ENCODE results near the gene POLN.

The POLN gene

GRCh38 chr4:2080429-2081300, 161.3 kb downstream of the POLN start:
- Histone ChIP-seq H3K9me3 (ENCODE audit: severe bottlenecking) (no peaks in the 10 kb centered on the region), H3K36me3 (no peaks in the 10 kb centered on the region), H3K27me3 (ENCODE audit: insufficient read depth, low read depth, severe bottlenecking) (no peaks in the 10 kb centered on the region), H3K4me3 (ENCODE audit: low read depth, low read length) (no peak overlapping the region), H3K27ac (no peak overlapping the region)
- DNase-seq = peak; percentile 4
- no peak for TF ChIP-seq CTCF (IDR thresholded peaks at IDR 0.05; ENCODE audit: low read depth, low read length)

GRCh38 chr4:2079926-2080325, 162.0 kb downstream of the POLN start:
- TF ChIP-seq CTCF (IDR thresholded peaks at IDR 0.05; ENCODE audit: low read depth, low read length) = no peak
- Histone ChIP-seq H3K4me3 (ENCODE audit: low read depth, low read length) (no peak overlapping the region), H3K27ac (no peak overlapping the region), H3K36me3 (no peaks in the 10 kb centered on the region), H3K9me3 (ENCODE audit: severe bottlenecking) (no peaks in the 10 kb centered on the region), H3K27me3 (ENCODE audit: insufficient read depth, low read depth, severe bottlenecking) (no peaks in the 10 kb centered on the region)
- no peak for DNase-seq

GRCh38 chr4:2079006-2079405, 162.9 kb downstream of the POLN start:
- Histone ChIP-seq H3K36me3 (no peaks in the 10 kb centered on the region), H3K9me3 (ENCODE audit: severe bottlenecking) (no peaks in the 10 kb centered on the region), H3K4me3 (ENCODE audit: low read depth, low read length) (no peak overlapping the region), H3K27me3 (ENCODE audit: insufficient read depth, low read depth, severe bottlenecking) (no peaks in the 10 kb centered on the region), H3K27ac (no peak overlapping the region)
- no peak for TF ChIP-seq CTCF (IDR thresholded peaks at IDR 0.05; ENCODE audit: low read depth, low read length)
- no peak for DNase-seq

GRCh38 chr4:2078584-2078983, 163.3 kb downstream of the POLN start:
- no peak overlapping the region for H3K27ac ChIP-seq
- no peaks in the 10 kb centered on the region for H3K9me3 ChIP-seq (ENCODE audit: severe bottlenecking)
- H3K27me3 ChIP-seq (ENCODE audit: insufficient read depth, low read depth, severe bottlenecking) = no peaks in the 10 kb centered on the region

DNA sequence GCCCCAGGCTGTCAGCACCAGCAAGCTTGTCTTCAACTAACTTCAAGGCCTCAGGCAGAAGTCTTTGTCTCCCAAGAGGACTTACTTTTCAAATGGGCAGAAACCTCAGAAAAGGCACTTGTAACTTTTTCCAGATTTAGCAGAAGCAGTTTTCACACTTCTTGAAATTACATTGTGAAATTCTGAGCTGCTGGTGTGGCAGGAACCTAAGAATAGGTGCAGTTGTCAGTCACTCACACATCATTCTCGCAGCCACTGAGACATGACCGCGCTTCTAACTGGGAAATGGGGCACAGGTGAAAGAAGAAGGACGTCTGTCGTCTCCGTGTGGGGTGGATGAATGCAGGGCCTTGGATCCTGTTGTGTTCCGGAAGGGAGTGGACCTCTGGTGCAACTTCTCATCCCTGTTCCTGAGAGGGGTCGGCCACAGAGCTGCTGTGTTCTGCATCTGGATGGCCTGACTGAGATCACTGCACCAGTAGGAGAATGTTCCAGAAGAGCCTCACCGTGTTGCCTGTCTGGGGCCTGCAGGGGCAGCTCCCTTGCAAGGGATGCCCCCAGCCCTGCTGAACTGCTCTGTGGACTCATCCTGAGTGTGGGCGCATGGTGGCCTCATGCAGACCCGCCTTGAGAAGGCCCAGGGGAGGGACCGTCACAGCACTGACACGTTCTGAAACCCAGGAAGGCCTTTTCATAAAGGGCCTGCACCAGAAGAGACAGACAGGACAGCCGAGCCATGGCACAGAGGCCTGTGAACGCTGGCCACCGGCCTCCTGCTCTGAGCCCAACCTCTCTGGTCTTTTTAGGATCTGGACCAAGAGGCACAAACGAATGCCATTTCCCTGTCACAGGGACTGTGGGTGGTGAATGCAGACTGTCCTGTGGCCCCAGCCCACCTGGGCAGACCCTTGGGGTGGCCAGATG, 164.1 kb downstream of the POLN start:
- Histone ChIP-seq H3K36me3 (no peaks in the 10 kb centered on the region), H3K9me3 (ENCODE audit: severe bottlenecking) (no peaks in the 10 kb centered on the region), H3K27ac (no peak overlapping the region), H3K27me3 (ENCODE audit: insufficient read depth, low read depth, severe bottlenecking) (no peaks in the 10 kb centered on the region), H3K4me3 (ENCODE audit: low read depth, low read length) (no peak overlapping the region)
- no peak for TF ChIP-seq CTCF (IDR thresholded peaks at IDR 0.05; ENCODE audit: low read depth, low read length)
- DNase-seq = no peak

More at GRCh38 chr4:2078584-2078983, 163.3 kb downstream of the POLN start:
- DNase-seq = no peak
- H3K4me3 ChIP-seq (ENCODE audit: low read depth, low read length) = no peak overlapping the region
- H3K36me3 ChIP-seq = no peaks in the 10 kb centered on the region
- TF ChIP-seq CTCF (IDR thresholded peaks at IDR 0.05; ENCODE audit: low read depth, low read length) = no peak
